ENCODE data around the gene CNTNAP2. TPM values are rescaled to one million over a fixed set of nuclear protein-coding genes. Genes with fewer than 3 reads are reported as not detected.

CNTNAP2 gene
- total RNA-seq, 3 donors from 2014 or later (not counting 1 experiment from before 2014, with no cell fraction given), result 0.18 to 1.1 TPM; not detected in 1

DNA sequence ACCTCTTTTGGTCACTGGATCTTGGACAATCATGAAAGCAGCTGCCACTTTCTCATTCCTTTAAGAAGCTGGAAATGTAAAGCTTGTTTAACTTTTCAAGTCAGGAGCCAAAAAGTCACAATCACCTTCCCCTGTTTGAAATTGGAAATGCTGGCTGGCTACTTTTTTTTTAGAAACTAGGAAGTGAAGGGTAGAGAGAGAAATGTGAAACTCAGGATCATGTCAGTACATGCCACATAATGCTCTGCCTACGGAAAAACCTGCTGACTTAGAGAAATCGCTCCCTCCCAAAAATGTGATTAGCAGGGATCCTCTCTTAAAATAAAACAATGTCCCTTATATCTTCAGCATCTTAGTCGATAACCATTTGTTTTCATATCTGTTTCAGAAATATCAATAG, 2285.6 kb downstream of the CNTNAP2 start:
- H3K36me3 Mint-ChIP-seq, result no peaks in the 10 kb centered on the region
- H3K9me3 ChIP-seq (ENCODE audit: control insufficient read depth, insufficient read depth, low read length), result no peaks in the 10 kb centered on the region
- intact Hi-C loops (cut with micrococcal nuclease), result no loop called here
- no CpG with 5 or more reads among the region's 3 CpGs for WGBS (ENCODE audit: insufficient coverage)
- H3K9me3 Mint-ChIP-seq, result no peaks in the 10 kb centered on the region
- H3K27ac ChIP-seq (ENCODE audit: low read length), result no peak overlapping the region
- no peaks in the 10 kb centered on the region for H3K36me3 ChIP-seq (ENCODE audit: control insufficient read depth, insufficient read depth, low read length)
- no peak for DNase-seq
- H3K27me3 Mint-ChIP-seq (ENCODE audit: low read depth in 2 of 2), result peaks cover 7 to 42% of the 10 kb centered on the region in 2 donors
- TF ChIP-seq, protein P1, sequence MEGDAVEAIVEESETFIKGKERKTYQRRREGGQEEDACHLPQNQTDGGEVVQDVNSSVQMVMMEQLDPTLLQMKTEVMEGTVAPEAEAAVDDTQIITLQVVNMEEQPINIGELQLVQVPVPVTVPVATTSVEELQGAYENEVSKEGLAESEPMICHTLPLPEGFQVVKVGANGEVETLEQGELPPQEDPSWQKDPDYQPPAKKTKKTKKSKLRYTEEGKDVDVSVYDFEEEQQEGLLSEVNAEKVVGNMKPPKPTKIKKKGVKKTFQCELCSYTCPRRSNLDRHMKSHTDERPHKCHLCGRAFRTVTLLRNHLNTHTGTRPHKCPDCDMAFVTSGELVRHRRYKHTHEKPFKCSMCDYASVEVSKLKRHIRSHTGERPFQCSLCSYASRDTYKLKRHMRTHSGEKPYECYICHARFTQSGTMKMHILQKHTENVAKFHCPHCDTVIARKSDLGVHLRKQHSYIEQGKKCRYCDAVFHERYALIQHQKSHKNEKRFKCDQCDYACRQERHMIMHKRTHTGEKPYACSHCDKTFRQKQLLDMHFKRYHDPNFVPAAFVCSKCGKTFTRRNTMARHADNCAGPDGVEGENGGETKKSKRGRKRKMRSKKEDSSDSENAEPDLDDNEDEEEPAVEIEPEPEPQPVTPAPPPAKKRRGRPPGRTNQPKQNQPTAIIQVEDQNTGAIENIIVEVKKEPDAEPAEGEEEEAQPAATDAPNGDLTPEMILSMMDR (IDR thresholded peaks at IDR 0.05), result no peak
- no peak overlapping the region for H3K4me3 Mint-ChIP-seq
- H3K4me1 Mint-ChIP-seq, result peaks cover 0 to 21% of the 10 kb centered on the region in 2 donors
- H3K4me1 ChIP-seq (ENCODE audit: control insufficient read depth, insufficient read depth, low read length), result no peaks in the 10 kb centered on the region
- H3K4me3 ChIP-seq (ENCODE audit: low read length), result no peak overlapping the region
- no peak for ATAC-seq
- H3K27me3 ChIP-seq (ENCODE audit: control insufficient read depth, insufficient read depth, low read length), result no peaks in the 10 kb centered on the region
- no peak overlapping the region for H3K27ac Mint-ChIP-seq

DNA sequence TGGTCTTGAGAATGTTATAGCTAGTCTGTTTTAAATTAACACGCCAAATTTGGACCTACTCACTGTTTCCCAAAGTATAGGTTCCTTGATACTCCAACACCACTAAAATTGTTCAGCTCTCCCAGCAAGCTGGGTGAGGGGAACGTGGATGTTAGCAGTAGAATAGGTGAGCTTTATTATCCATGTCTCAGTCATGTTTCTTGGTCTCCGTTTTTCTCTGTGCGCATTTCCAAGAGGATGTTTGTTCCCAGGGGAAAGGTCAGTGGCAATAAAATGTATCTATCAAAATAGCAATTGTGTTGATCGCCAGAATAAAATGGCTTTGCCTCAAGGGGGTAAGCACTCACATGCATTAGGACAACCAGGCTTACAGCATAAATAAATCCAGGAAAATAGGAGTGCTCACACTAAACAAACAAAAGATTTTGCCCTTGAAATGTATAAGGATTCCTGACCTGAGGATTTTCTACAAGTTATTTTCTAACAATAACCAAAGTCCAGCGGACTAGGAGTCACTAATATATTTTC, 2286.9 kb downstream of the CNTNAP2 start:
- no peak overlapping the region for H3K27ac Mint-ChIP-seq
- peaks cover 0 to 11% of the 10 kb centered on the region in 2 donors for H3K4me1 Mint-ChIP-seq
- H3K36me3 Mint-ChIP-seq, result no peaks in the 10 kb centered on the region
- Histone ChIP-seq H3K27ac (ENCODE audit: low read length) (no peak overlapping the region), H3K9me3 (ENCODE audit: control insufficient read depth, insufficient read depth, low read length) (no peaks in the 10 kb centered on the region), H3K27me3 (ENCODE audit: control insufficient read depth, insufficient read depth, low read length) (no peaks in the 10 kb centered on the region), H3K36me3 (ENCODE audit: control insufficient read depth, insufficient read depth, low read length) (no peaks in the 10 kb centered on the region), H3K4me3 (ENCODE audit: low read length) (no peak overlapping the region), H3K4me1 (ENCODE audit: control insufficient read depth, insufficient read depth, low read length) (no peaks in the 10 kb centered on the region)
- DNase-seq (no peak), ATAC-seq (no peak)
- no peaks in the 10 kb centered on the region for H3K9me3 Mint-ChIP-seq
- H3K4me3 Mint-ChIP-seq, result no peak overlapping the region
- TF ChIP-seq, protein P1 (IDR thresholded peaks at IDR 0.05), result no peak
- WGBS (ENCODE audit: insufficient coverage), result 89% methylated on average over 4 of the region's 6 CpGs
- peaks cover 3 to 29% of the 10 kb centered on the region in 2 donors for H3K27me3 Mint-ChIP-seq (ENCODE audit: low read depth in 2 of 2)
- intact Hi-C loops (cut with micrococcal nuclease), result no loop called here

DNA sequence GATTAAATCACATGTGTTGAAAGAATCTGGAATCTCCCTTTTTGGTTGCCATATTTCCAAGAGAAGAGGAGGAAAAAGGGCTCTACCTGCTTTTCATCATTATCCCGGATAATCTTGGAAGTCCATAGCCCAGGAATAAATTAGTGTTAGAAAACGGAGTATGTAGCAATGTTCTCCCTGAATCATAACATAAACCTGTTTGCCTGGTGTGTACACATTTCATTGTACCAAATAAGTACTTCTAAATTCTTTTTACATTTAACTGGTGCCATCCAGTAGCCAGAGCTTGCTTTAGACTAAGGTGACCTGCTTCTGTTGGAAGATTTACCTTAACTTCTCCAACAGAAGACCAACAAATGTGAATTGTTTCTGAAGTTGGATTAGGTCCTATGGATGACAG, 2291.7 kb downstream of the CNTNAP2 start:
- H3K4me3 Mint-ChIP-seq, result no peak overlapping the region
- H3K36me3 Mint-ChIP-seq, result no peaks in the 10 kb centered on the region
- H3K9me3 ChIP-seq (ENCODE audit: control insufficient read depth, insufficient read depth, low read length), result no peaks in the 10 kb centered on the region
- H3K4me1 Mint-ChIP-seq, result no peaks in the 10 kb centered on the region
- ATAC-seq, result no peak
- H3K27ac Mint-ChIP-seq, result no peak overlapping the region
- no peaks in the 10 kb centered on the region for H3K27me3 ChIP-seq (ENCODE audit: control insufficient read depth, insufficient read depth, low read length)
- TF ChIP-seq, protein P1 (IDR thresholded peaks at IDR 0.05), result no peak
- 90% methylated on average over 2 of the region's 2 CpGs for WGBS (ENCODE audit: insufficient coverage)
- H3K27ac ChIP-seq (ENCODE audit: low read length), result no peak overlapping the region
- intact Hi-C loops (cut with micrococcal nuclease), result no loop called here
- H3K4me1 ChIP-seq (ENCODE audit: control insufficient read depth, insufficient read depth, low read length), result no peaks in the 10 kb centered on the region
- H3K27me3 Mint-ChIP-seq (ENCODE audit: low read depth in 2 of 2), result peaks cover 0 to 8% of the 10 kb centered on the region in 2 donors
- H3K4me3 ChIP-seq (ENCODE audit: low read length), result no peak overlapping the region
- no peaks in the 10 kb centered on the region for H3K9me3 Mint-ChIP-seq
- no peak for DNase-seq
- H3K36me3 ChIP-seq (ENCODE audit: control insufficient read depth, insufficient read depth, low read length), result no peaks in the 10 kb centered on the region

DNA sequence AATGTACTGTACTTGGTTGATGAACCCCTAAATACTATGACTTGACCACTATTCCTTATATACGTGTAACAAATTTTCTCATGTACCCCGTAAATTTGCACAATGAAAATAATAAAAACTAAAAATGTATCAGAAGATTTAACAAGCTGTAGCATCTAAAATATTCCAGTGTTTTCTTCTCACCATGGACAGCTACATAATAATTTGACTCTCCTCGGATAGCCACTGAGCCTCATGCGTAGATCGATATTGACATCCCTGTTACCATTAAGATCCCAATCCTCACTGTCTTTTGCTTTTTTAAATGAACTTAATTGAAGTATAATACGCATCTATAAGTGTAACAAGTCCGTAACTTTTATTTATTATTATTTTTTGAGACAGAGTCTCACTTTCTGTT, 2294.3 kb downstream of the CNTNAP2 start:
- WGBS (ENCODE audit: insufficient coverage), result 92% methylated on average over 6 of the region's 7 CpGs
- Mint-ChIP-seq H3K9me3 (no peaks in the 10 kb centered on the region), H3K27me3 (ENCODE audit: low read depth in 2 of 2) (peaks cover 3 to 8% of the 10 kb centered on the region in 2 donors), H3K4me3 (no peak overlapping the region), H3K27ac (no peak overlapping the region), H3K36me3 (no peaks in the 10 kb centered on the region), H3K4me1 (no peaks in the 10 kb centered on the region)
- Histone ChIP-seq H3K36me3 (ENCODE audit: control insufficient read depth, insufficient read depth, low read length) (no peaks in the 10 kb centered on the region), H3K27ac (ENCODE audit: low read length) (no peak overlapping the region), H3K9me3 (ENCODE audit: control insufficient read depth, insufficient read depth, low read length) (no peaks in the 10 kb centered on the region), H3K27me3 (ENCODE audit: control insufficient read depth, insufficient read depth, low read length) (no peaks in the 10 kb centered on the region), H3K4me1 (ENCODE audit: control insufficient read depth, insufficient read depth, low read length) (no peaks in the 10 kb centered on the region), H3K4me3 (ENCODE audit: low read length) (no peak overlapping the region)
- intact Hi-C loops (cut with micrococcal nuclease), result no loop called here
- TF ChIP-seq, protein P1 (IDR thresholded peaks at IDR 0.05), result no peak
- DNase-seq, result no peak
- ATAC-seq, result no peak

Measured in natural killer cell (primary cell).